NCI-H1105 treated with DMSO at 0.1 percent for 48 hours (cell line): ENCODE measurements around the gene CCDC88C.
A peak's percentile ranks its signal among the peaks of the same experiment; 100 is the strongest.
"Not testable (repeated sequence)": the region's sequence is repeated elsewhere in the genome, so short reads cannot be mapped to it uniquely, and the experiment has no call there.

ENCODE experiments used
- DNase-seq: peaks from one replicate; lab custom pipeline; 2025; lab: John Stamatoyannopoulos, UW

CCDC88C gene

DNA sequence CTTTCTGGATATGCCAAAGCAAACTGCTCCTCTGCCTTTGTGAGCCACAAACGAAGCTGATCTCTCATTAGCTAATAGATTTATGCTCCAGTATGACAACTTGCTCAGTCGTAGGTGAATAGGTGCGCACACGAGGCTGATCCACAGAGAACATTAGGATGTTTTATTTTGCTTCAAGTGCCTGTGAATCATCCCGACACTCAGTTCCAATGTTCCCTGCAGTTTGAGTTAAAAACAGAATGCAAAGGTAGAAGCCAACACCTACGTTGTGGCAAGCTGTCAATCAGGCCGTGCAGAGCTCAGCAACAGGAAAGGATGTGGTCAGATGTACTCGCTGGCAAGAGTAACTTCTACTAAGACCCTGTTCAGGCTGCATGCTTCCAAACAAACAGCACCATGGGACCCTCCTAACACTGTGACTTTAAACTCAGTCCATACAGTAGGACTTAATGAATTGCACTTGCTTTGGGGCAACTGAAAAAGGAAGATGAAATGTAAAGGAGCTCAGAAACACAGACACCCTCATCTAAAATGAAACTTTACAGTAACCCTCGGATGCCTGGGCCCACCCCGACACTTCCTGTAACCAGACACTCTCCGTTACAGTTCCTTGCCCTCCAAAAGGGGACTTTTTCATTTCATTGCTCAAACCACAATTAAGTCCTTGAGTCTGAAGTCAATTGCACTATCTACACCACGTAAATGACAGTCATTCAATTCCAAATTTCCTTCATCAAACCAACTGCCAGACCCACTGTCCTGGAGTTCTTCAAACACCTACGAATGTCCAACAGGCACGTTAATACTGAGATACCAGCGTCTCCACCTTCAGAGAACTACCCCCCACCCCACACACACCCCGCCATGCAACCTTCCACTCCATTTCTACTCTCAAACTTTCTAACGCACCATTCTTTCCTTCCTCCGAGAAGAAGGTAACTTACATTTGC, 1.6 kb downstream of the CCDC88C start:
- DNase-seq, result peak; percentile 76

GRCh38 chr14:91414475-91414833, 3.2 kb downstream of the CCDC88C start:
- no peak for DNase-seq

GRCh38 chr14:91413547-91414474, 3.8 kb downstream of the CCDC88C start:
- DNase-seq, result peak; percentile 94

GRCh38 chr14:91412939-91413338, 4.7 kb downstream of the CCDC88C start:
- DNase-seq, result no peak

GRCh38 chr14:91410771-91411536, 6.7 kb downstream of the CCDC88C start:
- DNase-seq, result no peak

DNA sequence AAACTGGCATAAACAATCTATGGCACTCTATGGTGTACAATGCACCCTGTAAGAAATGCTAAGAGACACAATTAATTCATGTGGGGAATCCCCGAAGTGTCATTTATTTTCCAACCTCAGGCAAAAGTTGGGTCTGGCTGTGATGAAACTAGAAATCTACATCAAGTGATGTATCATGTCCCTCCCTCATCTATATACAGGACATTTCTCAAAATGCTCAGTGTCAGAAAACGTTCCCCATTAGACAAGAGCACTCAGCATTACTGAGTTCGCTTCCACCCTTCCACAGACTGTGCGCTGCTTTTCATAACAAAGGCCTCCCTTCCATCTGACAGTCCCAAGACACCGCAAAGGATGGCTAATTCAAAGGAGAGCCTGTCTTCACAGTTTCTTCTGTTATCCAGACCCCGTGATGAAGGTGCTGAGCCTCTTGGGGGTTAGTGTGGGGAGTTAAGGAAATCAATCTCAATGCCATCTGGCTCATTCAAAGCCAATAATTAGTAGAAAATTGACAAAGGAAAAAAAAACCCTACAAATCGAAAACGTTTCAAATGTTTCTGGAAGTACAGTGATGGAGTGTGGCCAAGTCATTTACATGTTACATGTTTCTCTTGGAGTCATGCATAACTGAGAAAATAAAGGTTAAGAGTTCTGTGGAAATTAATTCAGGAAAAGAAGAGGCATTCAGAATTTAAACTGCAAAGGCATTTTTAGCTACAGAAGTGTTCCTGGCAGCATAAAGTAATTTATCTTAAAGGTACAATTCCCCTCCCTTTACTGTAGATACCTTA, 7.5 kb downstream of the CCDC88C start:
- no peak for DNase-seq

DNA sequence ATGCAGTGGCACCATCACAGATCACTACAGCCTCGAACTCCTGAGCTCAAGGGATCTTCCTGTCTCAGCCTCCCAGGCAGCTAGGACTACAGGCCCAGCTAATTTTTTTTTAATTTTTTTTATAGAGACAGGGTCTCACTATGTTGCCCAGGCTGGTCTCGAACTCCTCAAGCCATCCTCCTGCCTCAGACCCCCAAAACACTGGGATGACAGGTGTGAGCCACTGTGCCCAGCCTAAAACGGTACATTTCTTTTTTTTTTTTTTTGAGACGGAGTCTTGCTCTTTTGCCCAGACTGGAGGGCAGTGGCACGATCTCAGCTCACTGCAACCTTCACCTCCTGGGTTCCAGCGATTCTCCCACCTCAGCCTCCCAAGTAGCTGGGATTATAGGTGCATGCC, 8.4 kb downstream of the CCDC88C start:
- DNase-seq, result not testable (repeated sequence)

GRCh38 chr14:91406982-91407381, 10.6 kb downstream of the CCDC88C start:
- no peak for DNase-seq

- no peak for DNase-seq
These were observed 11.2 kb downstream of the CCDC88C start for GRCh38 chr14:91406451-91406850.

DNA sequence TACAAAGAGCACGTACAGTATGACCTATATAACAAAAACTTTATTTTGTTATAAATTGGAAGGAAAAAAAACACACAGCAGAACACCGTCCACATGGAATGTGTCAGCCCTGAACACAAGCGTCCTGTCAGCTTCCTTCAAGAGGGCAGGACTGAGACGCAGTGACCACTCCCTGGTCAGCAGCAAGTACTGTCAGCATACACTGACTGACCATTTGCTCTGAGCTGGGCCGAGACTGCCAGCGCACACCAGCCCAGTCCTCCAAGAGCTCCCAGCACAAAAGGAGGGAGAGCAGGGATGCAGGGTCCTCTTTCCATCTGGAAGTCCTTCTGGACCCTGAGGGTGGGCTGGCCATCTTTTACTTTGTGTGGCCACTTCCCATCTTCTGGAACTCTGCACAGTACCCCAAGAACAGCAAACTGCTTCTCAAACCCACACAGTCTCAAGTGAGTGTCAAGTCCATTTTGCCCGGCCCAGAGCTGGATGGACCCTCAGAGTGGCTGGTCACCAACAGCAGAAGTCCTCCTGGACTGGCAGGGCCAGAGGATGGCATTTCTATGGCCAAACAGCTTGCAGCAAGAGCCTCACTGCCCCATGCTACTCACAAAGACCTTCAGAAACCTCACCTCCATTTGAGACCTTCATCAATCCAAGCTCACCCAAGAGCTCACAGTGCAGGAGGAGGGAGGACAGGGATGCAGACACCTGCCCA, 11.7 kb downstream of the CCDC88C start:
- DNase-seq, result no peak

DNA sequence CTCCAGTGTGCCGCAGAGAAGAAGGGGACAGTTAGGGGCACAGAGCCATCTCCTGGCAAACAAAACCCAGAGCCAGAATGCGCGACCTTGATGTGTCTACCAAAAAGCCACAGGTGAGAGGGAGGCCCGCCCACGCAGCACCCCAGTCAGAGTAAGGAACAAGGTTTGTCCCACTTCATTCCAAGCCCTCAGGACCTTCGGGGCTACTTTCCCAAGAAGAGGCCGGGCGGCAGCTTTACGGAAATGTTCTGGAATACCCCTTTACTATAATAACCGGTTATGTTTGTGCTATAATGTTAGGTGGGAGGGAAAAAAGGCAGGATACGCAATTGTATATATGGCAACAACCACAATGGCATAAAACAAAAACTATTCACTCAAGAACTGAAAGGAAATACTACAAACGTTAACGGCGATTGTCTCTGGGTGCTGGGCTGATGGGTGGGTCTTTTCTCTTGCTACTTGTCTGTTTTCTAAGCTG, 12.3 kb downstream of the CCDC88C start:
- no peak for DNase-seq

- no peak for DNase-seq
These were observed 14.6 kb downstream of the CCDC88C start for GRCh38 chr14:91402771-91403600.

DNA sequence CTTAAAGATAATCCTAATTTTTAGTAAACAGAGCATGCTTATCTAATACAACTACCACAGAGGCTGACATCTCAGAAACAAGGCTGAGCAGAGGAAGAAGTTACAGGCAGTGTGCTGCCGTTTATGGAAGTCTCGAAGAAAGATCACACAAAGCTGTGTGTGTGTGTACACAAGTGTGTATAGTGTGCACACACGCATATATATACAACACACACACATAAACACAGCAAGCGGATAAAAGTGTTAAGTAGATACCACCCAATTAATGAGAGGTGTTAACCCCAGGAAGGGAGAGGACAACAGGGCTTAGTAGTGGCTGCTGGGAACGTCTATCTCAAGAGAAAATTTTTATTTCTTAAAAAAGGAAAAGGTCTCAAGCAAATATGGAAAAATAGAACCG, 15.3 kb downstream of the CCDC88C start:
- no peak for DNase-seq

GRCh38 chr14:91401751-91402150, 15.9 kb downstream of the CCDC88C start:
- DNase-seq, result no peak

- no peak for DNase-seq
These were observed 16.9 kb downstream of the CCDC88C start for GRCh38 chr14:91400696-91401095.

- no peak for DNase-seq
These were observed 17.6 kb downstream of the CCDC88C start for GRCh38 chr14:91399868-91400640.

DNA sequence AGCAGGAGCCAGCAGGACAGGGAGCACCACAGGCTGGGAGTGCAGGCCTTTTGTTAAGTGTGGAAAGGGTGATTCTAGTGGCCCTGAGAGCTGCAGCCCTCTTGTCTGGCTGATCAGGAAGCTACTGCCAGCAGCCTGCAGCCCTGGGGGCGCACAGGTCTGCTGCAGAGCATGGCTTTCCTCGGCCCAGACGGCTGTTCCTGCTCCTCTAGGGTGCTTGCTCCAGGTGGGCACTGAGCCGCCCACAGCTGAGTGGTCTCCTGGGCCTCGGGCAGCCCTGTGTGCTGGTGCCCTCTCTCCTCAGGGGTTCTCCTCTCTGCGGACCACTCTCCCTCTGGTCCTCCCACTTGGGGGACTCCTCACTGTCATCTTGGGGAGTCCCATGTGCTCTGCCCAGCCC, 18.9 kb downstream of the CCDC88C start:
- no peak for DNase-seq

GRCh38 chr14:91397965-91398591, 19.5 kb downstream of the CCDC88C start:
- DNase-seq, result no peak
